ENCODE data around the gene CAPN15. TPM values are rescaled to one million over a fixed set of nuclear protein-coding genes. Genes with fewer than 3 reads are reported as not detected.

The CAPN15 gene
- total RNA-seq, 4 donors from 2014 or later = 24.9 to 44.7 (median 43.3) TPM

DNA sequence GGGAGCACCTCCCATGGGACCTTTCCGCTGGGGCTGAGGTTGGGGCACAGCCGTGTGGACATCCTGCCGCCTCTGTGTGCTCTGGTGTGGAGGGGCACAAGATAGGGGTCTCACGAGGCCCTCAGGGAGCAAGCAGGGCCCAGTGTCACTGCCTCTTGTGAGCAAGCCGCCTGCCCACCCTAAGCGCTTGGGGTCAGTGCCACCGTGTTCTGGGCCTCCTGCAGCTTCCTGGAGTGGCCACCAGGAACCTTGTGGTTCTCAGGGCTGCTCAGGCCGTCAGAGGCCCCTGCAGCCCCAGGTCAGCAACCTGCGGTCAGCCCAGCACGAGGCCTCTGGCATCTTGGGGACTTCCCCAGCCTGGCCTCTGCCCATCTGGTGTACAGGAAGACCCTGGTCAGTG is 13.6 kb upstream of the CAPN15 start:
- Histone ChIP-seq H3K36me3 (peaks cover 12 to 69% (median 61%) of the 10 kb centered on the region in 4 donors), H3K27me3 (no peaks in the 10 kb centered on the region), H3K4me3 (no peak overlapping the region), H3K4me1 (no peaks in the 10 kb centered on the region), H3K9me3 (no peaks in the 10 kb centered on the region), H3K27ac (replicated peaks in 1 of 4) (no peak overlapping the region)
- no peak for DNase-seq (ENCODE audit: extremely low spot score)
- no peak for TF ChIP-seq POLR2AphosphoS5 (IDR thresholded peaks at IDR 0.05)
- TF ChIP-seq, protein P1, sequence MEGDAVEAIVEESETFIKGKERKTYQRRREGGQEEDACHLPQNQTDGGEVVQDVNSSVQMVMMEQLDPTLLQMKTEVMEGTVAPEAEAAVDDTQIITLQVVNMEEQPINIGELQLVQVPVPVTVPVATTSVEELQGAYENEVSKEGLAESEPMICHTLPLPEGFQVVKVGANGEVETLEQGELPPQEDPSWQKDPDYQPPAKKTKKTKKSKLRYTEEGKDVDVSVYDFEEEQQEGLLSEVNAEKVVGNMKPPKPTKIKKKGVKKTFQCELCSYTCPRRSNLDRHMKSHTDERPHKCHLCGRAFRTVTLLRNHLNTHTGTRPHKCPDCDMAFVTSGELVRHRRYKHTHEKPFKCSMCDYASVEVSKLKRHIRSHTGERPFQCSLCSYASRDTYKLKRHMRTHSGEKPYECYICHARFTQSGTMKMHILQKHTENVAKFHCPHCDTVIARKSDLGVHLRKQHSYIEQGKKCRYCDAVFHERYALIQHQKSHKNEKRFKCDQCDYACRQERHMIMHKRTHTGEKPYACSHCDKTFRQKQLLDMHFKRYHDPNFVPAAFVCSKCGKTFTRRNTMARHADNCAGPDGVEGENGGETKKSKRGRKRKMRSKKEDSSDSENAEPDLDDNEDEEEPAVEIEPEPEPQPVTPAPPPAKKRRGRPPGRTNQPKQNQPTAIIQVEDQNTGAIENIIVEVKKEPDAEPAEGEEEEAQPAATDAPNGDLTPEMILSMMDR (IDR thresholded peaks at IDR 0.05) = no peak
- no peak for TF ChIP-seq EP300 (IDR thresholded peaks at IDR 0.05)
- no peak for TF ChIP-seq POLR2A (IDR thresholded peaks at IDR 0.05; ENCODE audit: low read depth)
- intact Hi-C loops (cut with DNase I) = no loop called here
- WGBS = 95% methylated on average over 4 of the region's 10 CpGs

DNA sequence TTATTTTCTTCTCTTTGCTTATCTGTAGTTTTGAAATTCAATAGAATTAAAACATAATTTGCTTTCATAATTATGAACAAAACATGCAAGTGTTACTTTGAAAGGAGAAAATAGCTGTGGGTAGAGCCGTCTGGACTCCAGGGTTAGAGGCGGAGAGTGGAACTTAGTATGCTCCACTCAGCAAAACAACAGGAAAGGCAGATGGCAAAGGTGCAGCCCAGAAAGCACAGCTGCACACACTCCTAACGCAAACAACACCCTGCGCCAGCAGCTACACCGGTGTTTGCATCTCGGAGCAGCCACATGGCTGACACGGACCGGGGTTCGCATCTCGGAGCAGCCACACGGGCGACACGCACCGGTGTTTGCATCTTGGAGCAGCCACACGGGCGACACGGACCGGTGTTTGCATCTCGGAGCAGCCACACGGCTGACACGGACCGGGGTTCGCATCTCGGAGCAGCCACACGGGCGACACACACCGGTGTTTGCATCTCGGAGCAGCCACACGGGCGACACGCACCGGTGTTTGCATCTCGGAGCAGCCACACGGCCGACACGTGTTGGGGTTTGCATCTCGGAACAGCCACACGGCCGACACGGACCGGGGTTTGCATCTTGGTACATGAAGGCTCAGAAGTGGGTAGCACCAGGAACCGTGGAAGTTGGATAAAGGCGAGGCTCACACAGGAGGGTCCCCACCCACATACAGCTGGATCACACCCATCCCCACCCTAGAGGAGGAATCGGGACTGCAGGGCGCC is 12.2 kb upstream of the CAPN15 start:
- no peaks in the 10 kb centered on the region for H3K27me3 ChIP-seq
- DNase-seq (ENCODE audit: extremely low spot score) = no peak
- no peak for TF ChIP-seq POLR2AphosphoS5 (IDR thresholded peaks at IDR 0.05)
- no peak for TF ChIP-seq POLR2A (IDR thresholded peaks at IDR 0.05; ENCODE audit: low read depth)
- TF ChIP-seq EP300 (IDR thresholded peaks at IDR 0.05) = no peak
- TF ChIP-seq, protein P1 (IDR thresholded peaks at IDR 0.05) = no peak
- H3K27ac ChIP-seq (replicated peaks in 1 of 4) = no peak overlapping the region
- H3K4me1 ChIP-seq = no peaks in the 10 kb centered on the region
- no peaks in the 10 kb centered on the region for H3K9me3 ChIP-seq
- H3K4me3 ChIP-seq = no peak overlapping the region
- intact Hi-C loops (cut with DNase I) = no loop called here
- 92% methylated on average over 13 of the region's 45 CpGs for WGBS
- peaks cover 20 to 73% (median 66%) of the 10 kb centered on the region in 4 donors for H3K36me3 ChIP-seq

DNA sequence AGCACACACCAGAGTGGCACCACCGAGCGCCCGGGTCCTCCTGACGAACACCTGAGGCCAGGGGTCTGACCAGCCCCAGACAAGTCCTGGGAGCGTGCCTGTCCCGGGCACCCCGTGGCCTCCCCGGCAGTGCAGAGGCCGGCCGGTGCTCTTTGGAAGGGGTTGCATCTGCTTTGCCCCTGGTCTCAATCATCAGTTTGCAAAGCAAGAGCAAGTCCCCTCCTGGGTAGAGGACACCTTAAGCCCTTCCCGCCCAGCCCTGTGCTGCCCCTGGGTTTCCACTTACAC is 11.6 kb upstream of the CAPN15 start:
- WGBS = 81% methylated on average over 5 of the region's 11 CpGs
- TF ChIP-seq POLR2AphosphoS5 (IDR thresholded peaks at IDR 0.05) (no peak), POLR2A (IDR thresholded peaks at IDR 0.05; ENCODE audit: low read depth) (no peak), EP300 (IDR thresholded peaks at IDR 0.05) (no peak)
- TF ChIP-seq, protein P1 (IDR thresholded peaks at IDR 0.05) = no peak
- DNase-seq (ENCODE audit: extremely low spot score) = no peak
- intact Hi-C loops (cut with DNase I) = no loop called here
- Histone ChIP-seq H3K27me3 (no peaks in the 10 kb centered on the region), H3K4me3 (no peak overlapping the region), H3K36me3 (peaks cover 23 to 73% (median 66%) of the 10 kb centered on the region in 4 donors), H3K4me1 (no peaks in the 10 kb centered on the region), H3K9me3 (no peaks in the 10 kb centered on the region), H3K27ac (replicated peaks in 1 of 4) (no peak overlapping the region)

DNA sequence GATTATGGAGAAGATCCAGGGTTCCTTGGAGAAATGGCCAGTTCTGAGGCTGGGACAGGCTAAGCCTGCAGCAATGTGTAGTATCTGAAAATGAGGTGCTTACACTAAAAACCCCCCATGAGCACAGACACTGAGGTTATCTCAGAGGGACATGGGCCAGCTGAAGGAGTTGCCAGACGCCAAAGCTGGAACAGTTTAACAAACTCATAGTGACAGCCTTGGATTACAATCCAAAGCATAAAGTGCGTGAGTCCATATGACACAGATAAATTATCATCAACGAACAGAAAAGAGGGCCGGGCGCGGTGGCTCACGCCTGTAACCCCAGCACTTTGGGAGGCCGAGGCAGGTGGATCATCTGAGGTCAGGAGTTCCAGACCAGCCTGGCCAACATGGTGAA is 11.2 kb upstream of the CAPN15 start:
- no peak for DNase-seq (ENCODE audit: extremely low spot score)
- no peak for TF ChIP-seq EP300 (IDR thresholded peaks at IDR 0.05)
- TF ChIP-seq POLR2AphosphoS5 (IDR thresholded peaks at IDR 0.05) = no peak
- TF ChIP-seq, protein P1 (IDR thresholded peaks at IDR 0.05) = no peak
- no peak for TF ChIP-seq POLR2A (IDR thresholded peaks at IDR 0.05; ENCODE audit: low read depth)
- 95% methylated on average over 8 of the region's 8 CpGs for WGBS

DNA sequence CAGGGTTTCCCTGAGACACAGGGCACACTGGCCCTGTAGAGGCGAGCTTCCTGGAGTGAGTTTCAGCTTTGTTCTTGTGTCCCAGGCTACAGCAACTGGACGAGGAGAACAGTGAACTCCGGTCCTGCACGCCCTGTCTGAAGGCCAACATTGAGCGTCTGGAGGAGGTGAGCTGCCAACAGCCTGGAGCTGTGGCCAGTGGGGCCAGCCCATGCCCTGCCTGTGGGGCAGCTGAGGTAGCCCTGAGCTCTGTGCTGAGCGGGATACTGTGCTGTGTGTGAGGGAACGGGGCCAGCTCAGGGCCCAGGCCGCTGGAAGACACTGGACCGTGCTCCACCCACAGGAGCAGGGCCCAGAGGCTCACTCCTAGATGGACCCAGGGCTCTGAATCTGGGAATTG is 8.7 kb upstream of the CAPN15 start:
- WGBS = 96% methylated on average over 5 of the region's 9 CpGs
- intact Hi-C loops (cut with DNase I) = no loop called here
- peaks cover 0 to 2% (median under 1%) of the 10 kb centered on the region in 4 donors for H3K4me1 ChIP-seq
- H3K36me3 ChIP-seq = peaks cover 27 to 74% (median 66%) of the 10 kb centered on the region in 4 donors
- H3K9me3 ChIP-seq = no peaks in the 10 kb centered on the region
- TF ChIP-seq POLR2A (IDR thresholded peaks at IDR 0.05; ENCODE audit: low read depth) (no peak), EP300 (IDR thresholded peaks at IDR 0.05) (no peak), POLR2AphosphoS5 (IDR thresholded peaks at IDR 0.05) (no peak)
- TF ChIP-seq, protein P1 (IDR thresholded peaks at IDR 0.05) = no peak
- no peaks in the 10 kb centered on the region for H3K27me3 ChIP-seq
- no peak for DNase-seq (ENCODE audit: extremely low spot score)
- H3K4me3 ChIP-seq = no peak overlapping the region
- H3K27ac ChIP-seq (replicated peaks in 1 of 4) = no peak overlapping the region

More for the DNA sequence above, 11.2 kb upstream of the CAPN15 start:
- no peak overlapping the region for H3K4me3 ChIP-seq
- H3K9me3 ChIP-seq = no peaks in the 10 kb centered on the region
- H3K4me1 ChIP-seq = no peaks in the 10 kb centered on the region
- H3K36me3 ChIP-seq = peaks cover 27 to 76% (median 70%) of the 10 kb centered on the region in 4 donors
- intact Hi-C loops (cut with DNase I) = no loop called here
- H3K27me3 ChIP-seq = no peaks in the 10 kb centered on the region
- H3K27ac ChIP-seq (replicated peaks in 1 of 4) = no peak overlapping the region

Measured in esophagus muscularis mucosa (tissue), 4 donors.